ENCODE measurements around the gene UBR3. TPM values are rescaled to one million over a fixed set of nuclear protein-coding genes. Genes with fewer than 3 reads are reported as not detected.
"Not testable (repeated sequence)": the region's sequence is repeated elsewhere in the genome, so short reads cannot be mapped to it uniquely, and the experiment has no call there.

UBR3 gene
- total RNA-seq, 1 experiment from 2014 or later, result 15.3 TPM

- DNase-seq (ENCODE audit: low read depth), result no peak
Measured at GRCh38 chr2:169946546-169946945, 119.3 kb downstream of the UBR3 start.

- no peak for DNase-seq (ENCODE audit: low read depth)
Measured at GRCh38 chr2:169955940-169956339, 128.7 kb downstream of the UBR3 start.

DNA sequence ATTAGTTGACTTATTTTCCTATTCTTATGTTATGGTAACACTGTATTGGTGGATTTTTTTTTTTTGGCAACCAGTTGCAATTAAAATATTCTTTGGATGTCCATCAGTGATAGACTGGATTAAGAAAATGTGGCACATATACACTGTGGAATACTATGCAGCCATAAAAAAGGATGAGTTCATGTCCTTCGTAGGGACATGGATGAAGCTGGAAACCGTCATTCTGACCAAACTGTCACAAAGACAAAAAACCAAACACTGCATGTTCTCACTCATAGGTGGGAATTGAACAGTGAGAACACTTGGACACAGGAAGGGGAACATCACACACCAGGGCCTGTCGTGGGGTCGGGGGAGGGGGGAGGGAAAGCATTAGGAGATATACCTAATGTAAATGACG lies 130.0 kb downstream of the UBR3 start:
- not testable (repeated sequence) for DNase-seq (ENCODE audit: low read depth)

DNA sequence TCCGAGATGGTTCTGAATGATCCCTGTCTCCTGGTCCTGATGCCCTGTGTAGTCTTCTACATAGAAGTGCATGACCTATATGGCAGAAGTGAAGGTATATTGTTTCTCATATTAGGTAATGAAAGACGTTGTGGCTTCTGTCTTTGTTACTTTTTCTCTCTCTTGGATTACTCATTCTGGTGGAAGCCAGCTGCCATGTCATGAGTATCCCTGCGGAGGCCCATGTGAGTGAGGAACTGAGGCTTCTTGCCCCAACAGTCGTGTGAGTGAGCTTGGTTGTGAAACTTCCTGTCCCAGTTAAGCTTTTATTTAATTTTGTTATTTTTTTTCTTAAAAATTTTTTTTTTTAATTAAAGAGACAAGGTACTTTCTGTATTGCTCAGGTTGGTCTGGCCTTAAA lies 134.7 kb downstream of the UBR3 start:
- peak; percentile 34 for DNase-seq (ENCODE audit: low read depth)

GRCh38 chr2:169963786-169964185 lies 136.5 kb downstream of the UBR3 start:
- no peak for DNase-seq (ENCODE audit: low read depth)

GRCh38 chr2:169964740-169965139 lies 137.5 kb downstream of the UBR3 start:
- DNase-seq (ENCODE audit: low read depth), result peak; percentile 15

GRCh38 chr2:169965495-169965894 lies 138.2 kb downstream of the UBR3 start:
- DNase-seq (ENCODE audit: low read depth), result peak; percentile 3

DNA sequence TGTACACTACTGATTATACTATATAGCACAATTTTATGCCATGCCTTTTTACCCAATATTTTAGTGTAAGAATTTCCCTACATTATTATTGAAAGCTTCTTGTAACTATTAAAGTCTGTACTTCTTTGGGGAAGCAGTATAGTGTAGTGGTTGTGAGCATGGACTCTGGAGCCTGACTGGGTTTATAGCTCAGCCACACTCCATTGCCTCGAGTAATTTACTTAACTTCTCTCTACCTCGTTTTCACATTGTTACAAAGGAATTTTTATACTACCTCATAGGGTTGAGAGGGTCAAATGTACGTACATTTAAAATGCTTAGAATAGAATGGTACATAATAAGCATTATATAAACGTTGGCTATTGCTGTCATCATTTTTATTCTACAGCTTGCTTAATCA lies 139.2 kb downstream of the UBR3 start:
- DNase-seq (ENCODE audit: low read depth), result no peak

GRCh38 chr2:169968743-169969142 lies 141.5 kb downstream of the UBR3 start:
- no peak for DNase-seq (ENCODE audit: low read depth)

GRCh38 chr2:169975221-169975620 lies 148.0 kb downstream of the UBR3 start:
- no peak for DNase-seq (ENCODE audit: low read depth)

DNA sequence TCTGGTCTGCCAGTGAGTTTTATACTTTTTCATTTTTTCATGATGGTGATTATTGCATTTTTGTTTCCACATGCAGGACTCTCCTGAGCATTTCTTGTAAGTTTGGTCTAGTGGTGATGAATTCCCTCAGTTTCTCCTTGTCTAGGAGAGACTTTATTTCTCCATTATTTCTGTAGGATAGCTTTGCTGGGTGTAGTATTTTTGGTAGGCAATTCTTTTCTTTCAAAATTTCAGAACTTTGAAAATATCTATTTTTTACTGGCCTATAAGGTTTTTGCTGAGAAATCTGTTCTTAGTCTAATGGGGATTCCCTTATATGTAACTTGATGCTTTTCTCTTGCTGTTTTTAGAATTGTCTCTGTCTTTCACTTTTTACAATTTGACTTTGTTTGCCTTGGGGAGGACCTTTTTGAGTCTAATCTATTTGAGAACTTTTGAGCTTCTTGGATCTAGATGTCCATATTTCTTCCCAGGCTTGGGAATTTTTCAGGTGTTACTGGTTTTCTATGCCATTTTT lies 149.1 kb downstream of the UBR3 start:
- no peak for DNase-seq (ENCODE audit: low read depth)

DNA sequence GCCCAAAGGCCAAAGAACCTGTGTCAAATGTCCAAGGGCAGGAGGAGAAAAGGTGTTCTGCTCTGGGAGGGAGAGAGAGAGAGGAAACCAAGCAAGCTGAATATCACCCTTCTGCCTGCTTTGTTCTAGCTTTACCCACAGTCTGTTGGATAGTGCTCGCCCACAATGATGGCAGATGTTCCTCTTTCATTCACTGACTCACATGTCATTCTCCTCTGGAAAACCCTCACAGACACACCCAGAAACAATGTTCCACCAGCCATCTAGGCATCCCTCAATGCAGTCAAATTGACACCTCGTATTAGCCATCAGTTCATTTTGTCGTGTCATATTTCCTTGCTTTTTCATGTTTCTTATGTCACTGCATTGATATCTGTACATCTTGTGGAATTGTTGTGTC lies 150.3 kb downstream of the UBR3 start:
- DNase-seq (ENCODE audit: low read depth), result no peak

- DNase-seq (ENCODE audit: low read depth), result no peak
Measured at GRCh38 chr2:169978402-169979017, 151.3 kb downstream of the UBR3 start.

DNA sequence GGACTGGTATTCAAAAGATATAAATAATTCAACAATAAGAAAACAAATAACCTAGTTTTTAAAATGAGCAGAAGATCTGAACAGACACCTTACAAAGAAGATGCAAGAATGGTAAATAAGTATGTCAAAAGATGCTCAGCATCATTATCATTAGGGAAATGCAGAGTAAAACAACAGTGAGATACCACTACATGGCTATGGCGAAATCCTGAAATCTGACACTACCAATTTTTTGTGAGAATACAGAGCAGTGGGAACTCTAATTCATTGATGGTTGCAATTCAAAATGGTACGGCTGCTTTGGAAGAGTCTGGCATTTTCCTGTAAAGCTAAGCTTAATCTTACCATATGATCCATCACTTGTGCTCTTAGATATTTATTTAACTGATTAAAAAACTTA lies 151.8 kb downstream of the UBR3 start:
- no peak for DNase-seq (ENCODE audit: low read depth)

DNA sequence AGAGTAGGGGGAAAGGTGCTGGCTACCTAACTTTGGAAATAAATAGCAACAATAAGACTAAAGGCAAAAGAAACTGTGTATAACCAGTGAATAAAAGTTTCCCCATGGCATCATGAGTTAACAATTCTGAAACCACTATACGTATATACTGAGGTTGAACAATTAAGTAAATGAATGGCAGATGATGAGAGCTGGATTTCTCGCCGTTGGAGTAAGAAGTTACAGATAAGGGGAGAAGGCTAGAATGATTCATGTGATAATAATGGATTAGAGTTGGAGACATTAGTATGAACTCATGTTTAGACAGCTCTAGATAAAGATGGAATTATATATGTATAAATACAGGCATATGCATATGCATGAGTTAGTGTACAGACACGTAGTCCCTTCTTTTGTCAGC lies 152.7 kb downstream of the UBR3 start:
- DNase-seq (ENCODE audit: low read depth), result no peak

- no peak for DNase-seq (ENCODE audit: low read depth)
Measured at GRCh38 chr2:169980643-169981042, 153.4 kb downstream of the UBR3 start.

DNA sequence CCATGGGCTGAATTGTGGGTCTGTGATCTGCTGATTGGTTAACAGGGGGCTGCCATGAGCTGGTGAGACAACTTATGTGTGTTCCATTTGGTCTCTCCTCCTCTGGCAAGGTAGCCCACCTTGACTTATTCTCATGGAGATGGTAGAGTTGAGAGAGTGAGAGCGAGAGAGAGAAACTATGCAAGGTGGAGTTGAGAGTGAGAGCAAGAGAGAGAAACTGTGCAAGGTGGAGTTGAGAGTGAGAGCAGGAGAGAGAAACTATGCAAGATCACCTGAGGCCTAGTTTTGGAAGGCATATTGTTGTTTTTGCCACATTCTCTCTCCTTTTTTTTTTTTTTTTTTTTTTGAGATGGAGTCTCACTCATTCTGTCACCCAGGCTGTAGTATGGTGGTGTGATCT lies 155.7 kb downstream of the UBR3 start:
- DNase-seq (ENCODE audit: low read depth), result no peak

- DNase-seq (ENCODE audit: low read depth), result no peak
Measured at GRCh38 chr2:169983506-169983905, 156.3 kb downstream of the UBR3 start.

DNA sequence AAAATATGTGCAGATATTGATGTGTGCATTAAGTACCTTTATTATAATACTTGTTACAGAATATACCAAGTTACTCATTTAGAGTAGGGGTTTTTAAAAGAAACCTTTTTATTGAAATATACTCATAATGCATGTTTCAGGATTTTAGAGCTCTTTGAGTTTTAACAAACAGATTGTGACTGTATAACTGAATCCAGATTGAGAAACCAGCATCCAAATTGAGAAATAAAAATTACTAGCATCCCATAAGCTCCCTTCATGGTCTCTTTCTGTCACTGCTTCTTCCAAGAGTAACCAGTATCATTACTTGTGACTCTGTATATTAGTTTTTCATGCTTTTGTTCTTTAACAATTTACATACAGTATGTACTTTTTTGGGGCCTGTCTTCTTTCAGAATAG lies 156.9 kb downstream of the UBR3 start:
- DNase-seq (ENCODE audit: low read depth), result no peak

DNA sequence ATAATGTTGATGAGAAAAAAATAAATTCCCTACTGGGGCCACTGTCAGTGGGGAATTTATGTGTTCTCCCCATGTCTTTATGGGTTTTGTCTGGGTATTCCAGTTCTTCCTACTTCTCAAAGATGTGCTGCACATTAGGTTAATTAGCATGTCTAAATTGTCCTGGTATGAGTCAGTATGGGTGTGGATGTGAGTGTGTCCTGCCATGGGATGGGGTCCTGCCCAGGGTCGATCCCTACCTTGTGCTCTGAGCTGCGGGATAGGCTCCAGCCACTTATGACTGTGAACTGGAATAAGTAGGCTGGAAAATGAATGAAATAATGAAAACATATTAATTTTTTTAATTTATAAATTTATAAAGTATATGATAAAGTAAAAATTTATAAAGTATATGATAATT lies 167.5 kb downstream of the UBR3 start:
- DNase-seq (ENCODE audit: low read depth), result no peak

- no peak for DNase-seq (ENCODE audit: low read depth)
Measured at GRCh38 chr2:169997140-169997887, 170.1 kb downstream of the UBR3 start.

GRCh38 chr2:169999054-169999453 lies 171.8 kb downstream of the UBR3 start:
- DNase-seq (ENCODE audit: low read depth), result no peak

DNA sequence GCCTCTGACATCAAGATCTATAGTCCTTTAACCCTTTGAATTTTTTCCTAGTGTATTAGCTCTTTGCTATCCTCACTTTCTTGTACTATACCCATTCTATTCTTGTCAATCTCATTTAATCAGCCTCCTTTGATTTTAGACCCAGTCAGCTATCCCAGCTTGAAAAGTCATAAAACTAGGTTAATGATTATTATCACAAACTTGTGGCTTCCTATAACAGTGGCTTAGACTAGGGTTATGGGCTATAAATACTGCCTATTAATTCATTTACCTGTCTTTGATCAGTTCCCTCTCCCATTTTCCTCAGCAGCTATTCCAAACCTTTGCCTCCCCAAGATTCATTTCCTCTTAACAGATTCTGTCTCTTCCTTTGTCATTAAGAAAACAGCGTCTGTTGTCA lies 174.8 kb downstream of the UBR3 start:
- no peak for DNase-seq (ENCODE audit: low read depth)
